ENCODE data around the gene ZBED2.
"Not testable (repeated sequence)": the region's sequence is repeated elsewhere in the genome, so short reads cannot be mapped to it uniquely, and the experiment has no call there.

The ZBED2 gene

GRCh38 chr3:111595232-111595631, at the start of gene ZBED2:
Gene ZBED2, minus strand, starts transcription at chr3:111595346. Its CDS starts 1,145 bp downstream, at chr3:111594201.
- no peak for DNase-seq

GRCh38 chr3:111639316-111639715, 44.2 kb upstream of the ZBED2 start:
- no peak for DNase-seq

DNA sequence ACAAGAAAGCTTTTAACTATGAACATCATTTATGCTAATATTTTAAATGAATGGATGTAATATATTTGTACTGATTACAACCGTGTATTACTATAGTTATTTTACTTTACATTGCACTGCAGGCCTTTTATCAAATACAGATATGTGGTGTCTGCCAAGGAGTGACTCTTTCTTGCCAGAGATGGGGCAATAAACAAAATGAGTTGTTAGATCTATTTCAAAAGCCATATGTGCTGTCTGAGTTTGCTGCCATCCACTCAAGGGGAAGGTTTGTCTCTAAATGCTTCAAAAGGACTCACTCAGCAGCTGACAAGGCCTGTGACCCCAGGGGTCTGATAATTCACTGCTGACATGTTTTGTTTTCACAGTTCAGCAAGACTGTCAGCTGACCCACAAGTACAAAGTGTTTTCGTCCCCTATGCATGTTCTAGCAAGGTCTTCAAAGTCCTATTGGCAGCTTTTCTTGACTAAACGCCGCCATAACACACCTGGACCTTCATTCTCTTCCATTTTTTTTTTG, 41.3 kb upstream of the ZBED2 start:
- no peak for DNase-seq

GRCh38 chr3:111635403-111635802, 40.3 kb upstream of the ZBED2 start:
- DNase-seq, result no peak

- not testable (repeated sequence) for DNase-seq
Measured at GRCh38 chr3:111630638-111631037, 35.5 kb upstream of the ZBED2 start.

GRCh38 chr3:111629018-111629417, 33.9 kb upstream of the ZBED2 start:
- not testable (repeated sequence) for DNase-seq

GRCh38 chr3:111627092-111627491, 31.9 kb upstream of the ZBED2 start:
- DNase-seq, result no peak

DNA sequence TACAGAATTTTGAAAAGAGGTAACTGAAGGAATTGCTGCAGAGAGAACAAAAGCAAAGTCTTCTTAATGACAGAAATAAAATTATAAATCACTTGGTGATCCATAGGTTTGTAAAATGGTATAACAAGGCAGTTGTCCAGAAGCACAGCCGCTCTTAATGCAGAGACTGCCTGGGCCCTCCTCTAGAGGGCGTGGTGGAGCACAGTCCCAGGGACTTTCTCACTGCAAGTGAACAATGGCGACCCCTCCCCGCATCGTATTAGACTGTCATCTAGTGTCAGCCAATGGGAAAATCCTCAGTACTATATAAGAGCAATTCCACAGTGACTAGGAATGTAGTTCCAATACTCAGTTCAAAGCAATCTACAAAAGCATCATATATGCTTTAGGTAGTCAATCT, 26.4 kb upstream of the ZBED2 start:
- no peak for DNase-seq

- no peak for DNase-seq
Measured at GRCh38 chr3:111619833-111620232, 24.7 kb upstream of the ZBED2 start.

- no peak for DNase-seq
Measured at GRCh38 chr3:111618945-111619344, 23.8 kb upstream of the ZBED2 start.

DNA sequence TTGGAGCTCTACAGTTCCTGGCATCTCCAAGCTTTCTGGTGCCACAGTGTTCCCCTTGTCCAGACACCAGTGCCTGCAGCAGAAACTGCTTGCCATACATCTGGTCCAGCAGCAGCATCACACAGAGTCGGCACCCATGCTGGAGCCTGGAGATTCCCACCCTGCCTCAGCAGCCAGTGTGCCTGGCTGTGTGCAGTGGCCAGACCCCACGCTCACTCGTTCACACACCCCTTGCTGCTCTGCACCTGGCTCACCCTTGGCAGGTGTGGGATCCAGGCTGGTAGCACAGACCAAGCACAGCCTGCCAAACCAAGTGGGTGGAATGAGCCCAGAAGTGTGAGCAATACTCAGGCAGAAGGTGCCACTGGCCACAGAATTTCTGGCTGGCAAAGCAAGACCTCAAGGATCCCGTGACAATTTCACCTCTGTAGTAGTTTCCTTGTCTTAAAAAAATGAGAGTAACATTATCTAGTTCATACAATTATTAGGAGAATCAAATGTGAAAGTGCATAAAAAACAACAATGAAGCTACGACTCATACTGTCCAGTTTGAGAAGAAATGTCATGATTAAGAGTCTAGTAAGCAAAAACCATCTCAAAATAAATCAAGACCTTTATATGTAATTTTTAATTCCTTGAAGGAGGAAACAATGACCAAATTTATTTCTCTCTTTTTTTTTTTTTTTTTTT, 22.9 kb upstream of the ZBED2 start:
- DNase-seq, result no peak

- DNase-seq, result no peak
Measured at GRCh38 chr3:111617406-111617805, 22.3 kb upstream of the ZBED2 start.

DNA sequence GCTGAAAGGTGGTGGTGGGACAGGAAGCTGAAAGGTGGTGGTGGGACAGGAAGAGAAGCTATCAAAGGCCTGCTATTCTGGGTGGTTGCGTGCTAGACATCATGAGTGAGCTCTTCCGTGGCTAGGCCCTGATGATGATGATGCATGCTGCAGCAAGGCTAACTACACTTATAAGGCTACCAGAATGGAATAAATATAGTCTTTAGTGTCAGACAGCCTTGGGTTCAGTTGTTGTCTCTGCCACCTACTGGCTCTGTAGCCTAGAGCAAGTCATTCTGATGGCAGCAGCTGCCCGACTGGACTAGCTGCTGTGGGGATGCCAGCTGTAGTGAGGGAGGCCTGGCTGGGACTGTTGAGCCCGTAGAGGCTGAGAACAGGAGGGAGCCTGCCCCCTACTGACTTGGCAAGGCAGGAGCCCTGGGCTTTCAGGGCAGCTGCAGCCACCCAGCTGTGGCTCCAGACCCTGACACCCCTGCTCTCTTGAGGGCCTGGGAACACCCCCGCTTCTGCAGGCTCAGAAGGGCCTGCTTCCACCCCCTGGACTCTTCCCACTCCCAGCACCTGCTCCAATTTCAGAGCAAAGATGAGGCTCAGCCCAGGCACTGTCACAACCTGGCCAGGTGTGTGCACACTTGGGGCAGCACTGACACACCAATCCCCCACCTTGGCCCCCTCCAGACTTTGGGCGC, 21.4 kb upstream of the ZBED2 start:
- DNase-seq, result no peak

- no peak for DNase-seq
Measured at GRCh38 chr3:111615880-111616279, 20.7 kb upstream of the ZBED2 start.

GRCh38 chr3:111613294-111613693, 18.1 kb upstream of the ZBED2 start:
- no peak for DNase-seq

- no peak for DNase-seq
Measured at GRCh38 chr3:111610612-111611054, 15.5 kb upstream of the ZBED2 start.

DNA sequence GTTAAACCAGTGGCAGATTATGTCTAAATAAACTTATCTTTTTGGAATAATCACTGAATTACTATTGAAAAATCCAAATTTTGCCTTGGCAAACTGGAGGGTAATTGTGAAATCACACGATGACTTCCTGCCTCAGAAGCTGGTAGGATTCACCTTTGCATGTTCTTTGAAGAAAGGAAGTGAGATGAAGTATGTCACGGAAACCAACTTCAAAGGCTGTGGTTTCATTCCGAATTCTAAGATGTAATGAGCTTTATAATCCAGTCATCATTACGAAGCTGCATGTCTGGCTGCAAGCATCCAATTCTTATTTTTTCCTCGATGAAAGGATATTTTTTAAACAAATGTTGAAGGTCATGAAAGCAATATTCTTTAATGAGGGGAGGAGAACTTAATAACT, 15.0 kb upstream of the ZBED2 start:
- DNase-seq, result no peak

DNA sequence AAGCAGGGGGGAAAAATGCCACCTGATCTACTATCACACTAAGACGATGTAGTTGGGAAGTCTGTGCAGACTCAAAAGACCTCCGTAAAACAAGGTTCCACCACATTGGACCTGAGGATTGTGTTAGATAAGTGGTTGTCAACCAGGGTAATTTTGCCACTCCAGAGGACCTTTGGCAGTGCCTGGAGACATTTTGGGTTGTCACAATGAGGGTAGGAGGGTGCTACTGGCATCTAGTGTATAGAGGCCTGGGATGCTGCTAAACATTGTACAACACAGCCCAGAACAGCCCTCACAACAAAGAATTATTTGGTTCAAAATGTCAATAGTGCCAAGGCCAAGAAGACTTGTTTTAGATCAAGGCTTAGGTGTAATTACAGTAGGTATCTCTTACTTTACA, 14.6 kb upstream of the ZBED2 start:
- no peak for DNase-seq

GRCh38 chr3:111608383-111608782, 13.2 kb upstream of the ZBED2 start:
- DNase-seq, result no peak

GRCh38 chr3:111607240-111607920, 12.2 kb upstream of the ZBED2 start:
- DNase-seq, result no peak

- no peak for DNase-seq
Measured at GRCh38 chr3:111605493-111605892, 10.3 kb upstream of the ZBED2 start.

DNA sequence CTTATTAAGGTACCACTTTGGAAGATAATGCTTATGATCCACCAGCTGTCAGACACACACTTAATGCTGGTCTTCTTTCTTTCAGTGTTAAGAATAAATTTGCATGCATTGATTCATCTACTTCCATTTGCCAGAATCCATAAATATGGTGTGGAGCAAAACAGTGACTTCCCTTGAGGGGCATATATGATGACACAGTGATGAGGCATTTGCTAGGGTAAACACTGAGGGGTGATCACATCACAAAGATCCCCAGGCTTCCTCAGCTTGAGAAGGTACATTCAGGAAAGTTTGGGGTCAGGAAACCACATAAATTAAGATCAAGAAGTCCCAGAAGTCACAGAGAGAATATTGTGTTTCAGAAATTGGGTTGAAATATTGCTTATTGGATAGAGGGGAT, 9.9 kb upstream of the ZBED2 start:
- DNase-seq, result no peak

- no peak for DNase-seq
Measured at GRCh38 chr3:111604119-111604518, 9.0 kb upstream of the ZBED2 start.

GRCh38 chr3:111603679-111604078, 8.5 kb upstream of the ZBED2 start:
- DNase-seq, result no peak
